ENCODE results near the gene RSRP1.
"Not testable (repeated sequence)": the region's sequence is repeated elsewhere in the genome, so short reads cannot be mapped to it uniquely, and the experiment has no call there.

RSRP1 gene

DNA sequence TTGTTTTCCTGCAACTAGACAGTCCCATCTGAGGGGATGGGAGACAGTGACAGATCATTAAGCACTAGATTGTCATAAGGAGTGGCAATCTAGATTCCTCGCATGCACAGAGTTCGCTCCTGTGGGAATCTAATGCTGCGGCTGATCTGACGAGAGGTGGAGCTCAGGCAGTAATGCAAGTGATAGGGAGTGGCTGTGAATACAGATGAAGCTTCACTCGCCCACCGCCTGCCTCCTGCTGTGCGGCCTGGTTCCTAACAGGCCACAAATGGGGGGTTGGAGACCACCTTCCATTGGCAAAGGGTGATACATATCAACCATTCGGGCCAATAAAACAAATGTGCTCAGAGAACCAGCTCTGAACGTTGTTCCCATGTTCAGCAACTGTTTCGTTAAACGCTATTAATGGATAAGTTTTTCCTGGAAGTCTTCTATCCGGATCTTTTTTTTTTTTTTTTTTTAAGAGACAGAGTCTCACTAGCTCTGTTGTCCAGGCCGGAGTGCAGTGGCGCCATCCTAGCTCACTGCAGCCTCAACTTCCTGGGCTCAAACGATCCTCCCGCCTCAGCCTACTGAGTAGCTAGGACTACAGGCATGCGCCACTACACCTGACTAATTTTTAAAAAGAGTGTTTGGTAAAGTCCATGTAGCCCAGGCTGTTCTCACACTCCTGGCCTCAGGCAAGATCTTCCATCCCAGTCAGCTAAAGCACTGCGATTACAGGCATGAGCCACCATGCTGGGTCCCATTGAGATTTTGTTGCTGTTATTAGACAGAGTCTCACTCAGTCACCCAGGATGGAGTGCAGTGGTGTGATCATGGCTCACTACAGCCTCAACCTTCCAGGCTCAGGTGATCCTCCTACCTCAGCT lies 8.7 kb upstream of the RSRP1 start:
- DNase-seq = no peak

DNA sequence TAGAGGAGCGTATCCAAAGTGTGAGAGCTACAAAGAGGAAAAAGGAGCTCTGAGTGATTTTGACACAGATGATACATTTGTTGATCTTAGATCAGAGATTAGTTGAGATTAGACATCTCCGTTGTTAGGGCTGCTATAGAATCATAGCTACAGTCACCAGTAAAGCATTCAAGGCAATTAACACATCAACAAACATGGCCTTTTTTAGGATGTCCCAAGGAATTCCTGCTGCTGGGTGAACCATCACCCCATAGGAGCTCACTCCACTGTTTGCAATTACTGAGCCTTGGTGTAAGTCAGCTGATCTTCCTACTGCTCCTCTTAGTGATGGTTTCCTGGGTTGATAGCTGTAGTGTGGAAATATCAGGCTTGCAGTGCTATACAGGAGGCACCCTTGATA lies 6.7 kb upstream of the RSRP1 start:
- DNase-seq = no peak

DNA sequence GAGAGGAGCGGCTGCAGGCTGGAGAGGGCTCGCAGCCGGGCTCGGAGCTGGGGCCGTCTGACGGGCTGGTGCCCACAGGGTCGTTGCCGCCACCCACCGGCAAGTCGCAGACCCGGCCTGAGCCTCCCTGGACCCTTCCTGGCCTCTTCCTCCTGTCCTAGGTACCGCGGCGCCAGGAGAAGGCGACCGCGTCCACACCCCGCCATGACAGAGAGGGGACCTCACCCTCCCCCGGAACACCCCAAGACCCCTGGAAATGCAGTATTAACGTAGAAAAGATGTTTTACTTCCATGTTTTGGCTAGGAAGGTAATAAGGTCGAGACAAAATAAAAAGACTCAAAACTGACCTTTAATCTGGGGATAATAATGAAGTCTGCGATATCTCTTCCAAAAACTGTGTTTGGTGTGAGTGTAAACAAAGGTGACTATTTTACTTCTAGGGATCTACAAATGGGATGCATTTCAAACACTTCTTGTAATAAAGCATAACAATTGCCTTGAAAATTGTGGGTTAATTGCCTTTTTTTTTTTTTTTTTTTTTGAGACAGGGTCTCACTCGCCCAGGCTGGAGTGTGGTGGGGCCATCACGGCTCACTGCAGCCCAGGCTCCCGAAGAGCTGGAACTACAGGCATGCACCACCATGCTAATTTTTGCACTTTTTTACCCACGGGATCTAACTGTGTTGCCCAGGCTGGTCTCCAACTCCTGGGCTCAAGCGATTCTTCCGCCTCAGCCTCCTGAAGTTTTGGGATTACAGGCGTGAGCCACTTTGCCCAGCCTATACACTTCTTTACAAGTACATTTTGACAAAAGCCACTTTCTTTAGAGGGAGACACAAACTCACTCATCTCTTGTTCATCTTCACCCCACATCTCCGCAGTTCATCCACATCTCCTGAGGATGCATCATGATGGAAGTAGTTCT lies 838 bp upstream of the RSRP1 start:
- DNase-seq = no peak

GRCh38 chr1:25246600-25247023 lies 642 bp downstream of the RSRP1 start:
- DNase-seq = peak; percentile 42

- DNase-seq = peak; percentile 37
Measured at GRCh38 chr1:25245809-25246599, 1.2 kb downstream of the RSRP1 start.

- DNase-seq = no peak
Measured at GRCh38 chr1:25245393-25245792, 1.9 kb downstream of the RSRP1 start.

DNA sequence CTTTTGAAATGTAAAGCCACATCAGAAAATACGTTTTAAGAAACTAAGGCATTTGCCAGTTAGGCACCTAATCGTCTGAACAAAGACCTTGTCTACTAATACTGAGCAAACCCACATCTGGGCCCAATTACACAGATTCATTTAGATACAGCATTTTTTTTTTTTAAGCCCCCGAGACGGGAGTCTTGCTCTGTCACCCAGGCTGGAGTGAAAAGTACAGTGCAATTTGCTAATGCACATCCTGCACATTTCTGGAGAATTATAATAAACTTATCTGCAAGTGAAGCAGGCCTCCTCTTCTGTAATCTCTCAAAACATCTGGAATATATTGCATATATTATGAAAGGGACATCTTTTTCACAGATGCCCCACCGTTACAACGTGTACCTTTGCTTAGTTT lies 3.3 kb downstream of the RSRP1 start:
- DNase-seq = no peak

DNA sequence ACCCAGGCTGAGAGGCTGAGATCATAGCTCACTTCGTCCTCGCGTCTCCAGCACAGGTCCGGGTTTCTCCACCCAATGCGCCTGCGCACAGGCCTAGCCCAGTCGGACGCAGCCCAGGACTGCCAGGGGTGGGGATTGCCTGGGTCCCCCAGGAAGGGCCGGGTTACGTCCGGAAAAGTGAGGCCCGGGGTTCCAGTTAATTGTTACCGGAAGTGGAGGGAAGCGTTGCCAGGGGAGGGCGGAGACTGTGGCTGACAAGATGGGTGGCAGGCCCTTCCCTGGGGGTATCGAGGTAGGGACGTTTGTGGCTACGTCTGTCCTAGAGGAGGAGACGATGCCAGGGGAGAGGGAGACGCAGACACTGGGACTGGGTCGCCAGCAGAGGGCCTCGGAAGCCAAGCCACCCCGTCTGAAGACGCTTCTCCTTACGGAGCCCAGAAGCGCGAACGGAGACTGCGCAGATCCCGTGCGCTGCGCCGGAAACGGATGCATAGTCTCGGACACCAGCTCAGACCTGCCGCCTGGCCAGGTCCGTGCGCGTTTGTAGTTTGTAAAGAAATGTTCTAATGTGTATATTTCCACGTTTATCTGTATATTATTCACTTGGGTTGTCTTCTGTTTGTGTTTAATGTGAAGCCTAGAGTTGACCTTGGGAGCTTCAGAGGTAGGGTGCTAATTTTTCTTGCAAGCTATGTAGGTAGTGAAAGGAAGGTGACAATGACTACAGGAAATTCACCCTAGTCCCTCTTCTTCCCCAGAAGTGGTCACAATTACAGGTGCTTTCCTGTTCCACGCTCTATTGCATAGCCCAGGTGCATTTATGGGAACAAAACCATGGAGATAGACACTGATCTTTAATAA lies 7.3 kb downstream of the RSRP1 start:
- DNase-seq = peak; percentile 94

DNA sequence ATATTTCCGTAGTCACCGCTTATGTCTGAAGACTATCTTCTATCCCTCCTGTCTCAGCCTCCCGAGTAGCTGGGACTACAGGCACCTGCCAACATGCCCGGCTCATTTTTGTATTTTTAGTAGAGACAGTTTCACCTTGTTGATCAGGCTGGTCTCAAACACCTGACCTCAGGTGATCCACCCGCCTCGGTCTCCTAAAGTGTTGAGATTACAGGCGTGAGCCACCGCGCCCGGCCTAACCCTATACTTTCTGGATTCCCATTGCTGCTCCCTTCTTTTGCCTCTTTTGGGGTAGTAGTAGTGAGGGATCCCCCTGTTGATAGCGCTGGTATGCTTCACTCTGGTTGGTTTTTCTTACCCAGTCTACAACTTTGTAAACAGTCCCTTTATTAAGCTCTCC lies 9.2 kb downstream of the RSRP1 start:
- no peak for DNase-seq

DNA sequence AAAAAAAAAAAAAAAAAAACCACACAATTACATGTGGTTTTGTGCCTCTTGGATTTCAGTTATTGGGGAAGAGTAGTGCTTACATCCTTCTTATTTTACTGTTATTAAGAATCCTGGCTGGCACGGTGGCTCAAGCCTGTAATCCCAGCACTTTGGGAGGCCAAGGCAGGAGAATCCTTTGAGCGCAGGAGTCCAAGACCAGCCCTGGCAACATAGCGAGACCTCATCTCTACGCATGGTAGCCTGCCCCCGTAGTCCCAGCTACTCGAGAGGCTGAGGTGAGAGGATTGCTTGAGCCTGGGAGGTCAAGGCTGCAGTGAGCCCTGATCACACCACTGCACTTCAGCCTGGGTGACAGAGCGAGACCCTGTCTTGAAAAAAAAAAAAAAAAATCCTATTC lies 11.0 kb downstream of the RSRP1 start:
- not testable (repeated sequence) for DNase-seq

DNA sequence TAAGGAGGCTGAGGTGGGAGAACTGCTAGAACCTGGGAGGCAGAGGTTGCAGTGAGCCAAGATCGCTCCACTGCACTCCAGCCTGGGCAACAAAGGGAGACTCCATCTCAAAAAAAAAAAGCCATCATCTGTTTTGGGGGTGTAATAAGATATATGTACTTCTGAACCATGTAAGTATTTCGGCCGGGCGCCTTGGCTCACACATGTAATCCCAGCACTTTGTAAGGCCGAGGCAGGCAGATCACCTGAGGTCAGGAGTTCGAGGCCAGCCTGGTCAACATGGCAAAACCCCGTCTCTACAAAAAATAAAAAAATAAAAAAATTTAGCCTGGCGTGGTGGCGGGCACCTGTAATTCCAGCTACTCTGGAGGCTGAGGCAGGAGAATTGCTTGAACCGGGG lies 11.8 kb downstream of the RSRP1 start:
- not testable (repeated sequence) for DNase-seq

DNA sequence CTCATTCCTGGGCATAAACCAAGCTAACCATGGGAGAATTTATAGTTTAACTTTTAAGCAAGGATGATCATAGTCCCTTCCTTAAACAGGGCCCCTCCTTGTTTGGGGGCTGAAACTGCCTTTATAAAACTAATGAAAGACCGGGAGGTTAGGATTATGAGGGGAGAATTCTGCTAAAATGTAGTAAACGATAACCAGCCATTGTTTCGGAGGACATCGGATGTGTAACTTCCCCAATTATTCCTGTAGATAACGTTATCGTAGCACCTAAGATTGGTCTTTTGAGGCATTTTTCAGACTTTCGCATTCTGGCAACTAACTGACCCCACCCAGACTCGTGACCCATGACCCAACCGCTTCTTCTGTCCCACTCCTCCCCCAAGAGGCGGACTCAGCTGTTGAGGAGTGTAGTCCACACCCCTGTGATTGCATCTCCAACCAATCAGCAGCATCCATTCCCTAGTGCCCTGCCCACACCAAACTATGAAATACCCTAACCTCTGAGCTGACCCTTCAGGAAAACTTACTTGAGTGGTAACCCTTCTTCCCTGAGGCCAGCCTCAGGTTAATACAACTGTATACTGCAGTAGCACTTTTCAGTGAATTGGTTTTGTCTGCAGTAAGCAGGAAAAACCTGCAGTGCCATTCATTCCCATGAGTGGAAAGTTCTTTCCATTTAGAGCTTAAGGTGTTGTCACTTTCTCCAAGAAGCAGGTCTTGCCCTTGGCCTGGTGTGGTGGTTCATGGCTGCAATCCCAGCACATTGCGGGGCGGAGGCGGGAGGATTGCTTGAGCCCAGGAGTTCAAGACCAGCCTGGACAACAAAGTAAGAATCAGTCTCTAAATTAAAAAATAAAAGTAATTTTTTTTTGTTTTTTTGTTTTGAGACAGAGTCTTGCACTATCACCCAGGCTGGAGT lies 14.1 kb downstream of the RSRP1 start:
- peak; percentile 85 for DNase-seq

DNA sequence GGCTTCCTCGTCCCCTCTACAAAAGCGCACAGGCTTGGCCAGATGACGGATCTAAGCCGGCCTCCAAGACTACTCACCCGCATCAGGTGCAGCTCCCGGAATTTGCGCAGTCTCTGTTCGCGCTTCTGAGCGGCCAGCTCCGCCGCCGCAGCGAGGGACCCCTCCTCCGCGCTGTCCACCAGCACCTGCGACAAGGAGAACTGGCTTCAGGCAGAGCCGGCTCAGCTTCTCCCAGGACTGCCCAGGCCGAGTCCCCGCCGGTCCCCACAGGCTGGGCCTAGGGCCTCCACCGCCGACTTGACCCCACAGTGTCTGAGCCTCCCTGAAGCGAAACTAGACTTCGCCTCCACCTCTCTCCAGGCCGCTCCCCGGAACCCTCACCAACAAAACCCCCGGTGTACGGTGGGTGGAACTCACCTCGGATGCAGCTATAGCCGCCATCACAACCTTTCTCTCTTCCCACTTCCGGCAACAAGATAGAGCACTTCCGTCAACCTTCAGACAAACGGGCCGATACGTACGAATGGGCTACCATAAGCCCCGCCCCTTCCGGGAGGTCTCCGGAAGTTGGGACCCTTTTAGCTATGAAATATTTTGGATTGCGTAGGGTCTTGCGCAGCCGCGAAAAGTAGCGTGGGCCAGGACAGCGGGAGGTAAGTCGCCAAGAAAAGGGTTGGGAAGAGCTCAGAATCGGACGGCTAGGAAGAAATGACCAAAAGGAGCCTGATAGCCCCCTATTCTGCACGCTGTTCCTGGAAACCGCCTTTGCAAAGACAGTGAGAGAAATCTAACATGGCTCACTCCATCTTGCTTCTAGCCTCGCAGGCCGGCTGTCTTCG lies 15.0 kb downstream of the RSRP1 start, which contains the start of gene SYF2:
Gene SYF2 (minus strand): TSS at position 476 of the 839 bp plus-strand sequence. CDS start 35 bp downstream, at position 441.
- DNase-seq = peak; percentile 94

GRCh38 chr1:25223471-25223870 lies 23.8 kb downstream of the RSRP1 start:
- no peak for DNase-seq

GRCh38 chr1:25222606-25223005 lies 24.6 kb downstream of the RSRP1 start:
- DNase-seq = no peak

- no peak for DNase-seq
Measured at GRCh38 chr1:25220666-25221065, 26.6 kb downstream of the RSRP1 start.

GRCh38 chr1:25219661-25220251 lies 27.5 kb downstream of the RSRP1 start:
- no peak for DNase-seq

GRCh38 chr1:25217598-25218232 lies 29.5 kb downstream of the RSRP1 start:
- no peak for DNase-seq

- DNase-seq = no peak
Measured at GRCh38 chr1:25217015-25217414, 30.2 kb downstream of the RSRP1 start.
